ENCODE data around the gene FAM168A. TPM values are rescaled to one million over a fixed set of nuclear protein-coding genes. Genes with fewer than 3 reads are reported as not detected.

Gene FAM168A
- total and polyA plus RNA-seq, 3 donors from 2014 or later, result 20.1 to 30.2 (median 29.8) TPM

DNA sequence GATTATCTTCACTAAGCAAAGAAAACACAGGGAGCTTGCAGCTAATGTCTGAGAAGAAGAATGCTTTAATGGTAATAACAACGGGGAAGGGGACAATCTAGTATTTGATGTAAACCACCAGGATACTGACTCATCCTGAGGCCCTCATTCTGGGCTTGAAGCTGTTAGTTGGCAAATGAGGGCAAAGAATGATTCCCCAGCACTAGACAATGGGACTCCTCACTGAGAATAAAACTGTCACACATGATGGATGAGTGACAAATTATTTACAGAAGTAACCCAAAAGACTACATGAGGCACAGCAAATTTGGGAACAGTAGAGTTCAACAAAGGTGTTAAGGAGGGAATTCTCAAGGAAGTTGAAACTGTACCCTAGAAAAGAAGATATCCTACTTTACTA, 76.3 kb downstream of the FAM168A start:
- TF ChIP-seq CTCF (IDR thresholded peaks at IDR 0.05), result no peak
- no peak for TF ChIP-seq POLR2A (IDR thresholded peaks at IDR 0.05)
- no peaks in the 10 kb centered on the region for H3K36me3 ChIP-seq (ENCODE audit: low read depth, missing control alignments)
- DNase-seq, result no peak
- WGBS, 2 donors, result 48 to 71% methylated on average over 1 of the region's 1 CpG
- H3K4me3 ChIP-seq, result no peak overlapping the region
- intact Hi-C loops (cut with DNase I; ENCODE audit: low total_unique reads), result no loop called here
- no peaks in the 10 kb centered on the region for H3K9me3 ChIP-seq
- H3K27me3 ChIP-seq, result no peaks in the 10 kb centered on the region
- no peak overlapping the region for H3K27ac ChIP-seq
- no peaks in the 10 kb centered on the region for H3K4me1 ChIP-seq

GRCh38 chr11:73520353-73521061, 77.4 kb downstream of the FAM168A start:
- no peak overlapping the region for H3K27ac ChIP-seq
- no peak overlapping the region for H3K4me3 ChIP-seq
- DNase-seq, result no peak
- TF ChIP-seq POLR2A (IDR thresholded peaks at IDR 0.05) (no peak), CTCF (IDR thresholded peaks at IDR 0.05) (no peak)
- H3K27me3 ChIP-seq, result no peaks in the 10 kb centered on the region
- intact Hi-C loops (cut with DNase I; ENCODE audit: low total_unique reads), result no loop called here
- no peaks in the 10 kb centered on the region for H3K36me3 ChIP-seq (ENCODE audit: low read depth, missing control alignments)
- no peaks in the 10 kb centered on the region for H3K9me3 ChIP-seq
- H3K4me1 ChIP-seq, result no peaks in the 10 kb centered on the region
- 74 to 79% methylated on average over 2 of the region's 2 CpGs for WGBS, 2 donors

- no peak for DNase-seq
- TF ChIP-seq CTCF (IDR thresholded peaks at IDR 0.05) (no peak), POLR2A (IDR thresholded peaks at IDR 0.05) (no peak)
- Histone ChIP-seq H3K27ac (no peak overlapping the region), H3K4me1 (no peaks in the 10 kb centered on the region), H3K36me3 (ENCODE audit: low read depth, missing control alignments) (no peaks in the 10 kb centered on the region), H3K9me3 (no peaks in the 10 kb centered on the region), H3K27me3 (no peaks in the 10 kb centered on the region), H3K4me3 (no peak overlapping the region)
- intact Hi-C loops (cut with DNase I; ENCODE audit: low total_unique reads), result no loop called here
Measured at GRCh38 chr11:73519266-73519665, 78.6 kb downstream of the FAM168A start.

GRCh38 chr11:73518195-73518594, 79.7 kb downstream of the FAM168A start:
- H3K4me1 ChIP-seq, result no peaks in the 10 kb centered on the region
- intact Hi-C loops (cut with DNase I; ENCODE audit: low total_unique reads), result no loop called here
- H3K9me3 ChIP-seq, result no peaks in the 10 kb centered on the region
- TF ChIP-seq POLR2A (IDR thresholded peaks at IDR 0.05) (no peak), CTCF (IDR thresholded peaks at IDR 0.05) (no peak)
- no peak overlapping the region for H3K27ac ChIP-seq
- H3K4me3 ChIP-seq, result no peak overlapping the region
- WGBS, 2 donors, result 89 to 95% methylated on average over 1 of the region's 1 CpG
- H3K36me3 ChIP-seq (ENCODE audit: low read depth, missing control alignments), result no peaks in the 10 kb centered on the region
- DNase-seq, result no peak
- H3K27me3 ChIP-seq, result no peaks in the 10 kb centered on the region

- Histone ChIP-seq H3K4me1 (no peaks in the 10 kb centered on the region), H3K4me3 (no peak overlapping the region), H3K9me3 (no peaks in the 10 kb centered on the region), H3K27ac (no peak overlapping the region), H3K36me3 (ENCODE audit: low read depth, missing control alignments) (no peaks in the 10 kb centered on the region), H3K27me3 (no peaks in the 10 kb centered on the region)
- no peak for TF ChIP-seq POLR2A (IDR thresholded peaks at IDR 0.05)
- TF ChIP-seq CTCF (IDR thresholded peaks at IDR 0.05), result no peak
- no peak for DNase-seq
- intact Hi-C loops (cut with DNase I; ENCODE audit: low total_unique reads), result no loop called here
Measured at GRCh38 chr11:73516080-73516479, 81.8 kb downstream of the FAM168A start.
